ENCODE data around the gene PHOX2B.

- no peak for TF ChIP-seq RFX5 (IDR thresholded peaks at IDR 0.05)
- no peak for TF ChIP-seq CTCF (IDR thresholded peaks at IDR 0.05)
- no peak for TF ChIP-seq CHD2 (IDR thresholded peaks at IDR 0.05; ENCODE audit: low read length, partially characterized antibody)
- TF ChIP-seq SMC3 (IDR thresholded peaks at IDR 0.05), result no peak
- TF ChIP-seq JUN (IDR thresholded peaks at IDR 0.05), result no peak
- no peak for TF ChIP-seq MAFK (IDR thresholded peaks at IDR 0.05; ENCODE audit: partially characterized antibody)
- TF ChIP-seq BHLHE40 (IDR thresholded peaks at IDR 0.05; ENCODE audit: low read depth, low read length), result no peak
- TF ChIP-seq POLR2A (IDR thresholded peaks at IDR 0.05; ENCODE audit: low read length), result no peak
- TF ChIP-seq RAD21 (conservative IDR thresholded peaks at IDR 0.05 in 1 of 2, IDR thresholded peaks at IDR 0.05 in 1 of 2), result no peak
- no peak for TF ChIP-seq ZSCAN20 (CRISPR knock-in tag; IDR thresholded peaks at IDR 0.05)
- TF ChIP-seq E2F6 (IDR thresholded peaks at IDR 0.05; ENCODE audit: borderline replicate concordance, low read depth), result no peak
These were observed 36.1 kb downstream of the PHOX2B start for GRCh38 chr4:41712425-41712824.

All from A549 (cell line).